Measurements from ENCODE around the gene TIAL1.
A peak's percentile ranks its signal among the peaks of the same experiment; 100 is the strongest.
"Not testable (repeated sequence)": the region's sequence is repeated elsewhere in the genome, so short reads cannot be mapped to it uniquely, and the experiment has no call there.

The TIAL1 gene

GRCh38 chr10:119546009-119546408, 50.8 kb downstream of the TIAL1 start:
- peak in 1 of 2 experiments; percentile 5 for DNase-seq

GRCh38 chr10:119545310-119545709, 51.5 kb downstream of the TIAL1 start:
- DNase-seq = no peak

- DNase-seq = no peak
Observed at GRCh38 chr10:119543814-119544642, 52.7 kb downstream of the TIAL1 start.

- DNase-seq = peak; percentile 15 to 55
Observed at GRCh38 chr10:119542988-119543813, 53.6 kb downstream of the TIAL1 start.

- DNase-seq = peak in 1 of 2 experiments; percentile 34
Observed at GRCh38 chr10:119542357-119542987, 54.3 kb downstream of the TIAL1 start, which contains the start of gene RGS10. Gene RGS10 (minus strand): TSS chr10:119542719. CDS start chr10:119542638, 81 bp downstream.

- DNase-seq = no peak
Observed at GRCh38 chr10:119541459-119542356, 55.1 kb downstream of the TIAL1 start.

GRCh38 chr10:119541046-119541445, 55.7 kb downstream of the TIAL1 start:
- DNase-seq = no peak

- DNase-seq = no peak
Observed at GRCh38 chr10:119540038-119540437, 56.7 kb downstream of the TIAL1 start.

GRCh38 chr10:119539359-119539825, 57.4 kb downstream of the TIAL1 start:
- no peak for DNase-seq

- DNase-seq = no peak
Observed at GRCh38 chr10:119538632-119539358, 58.0 kb downstream of the TIAL1 start.

GRCh38 chr10:119537953-119538630, 58.7 kb downstream of the TIAL1 start:
- peak in 1 of 2 experiments; percentile 37 for DNase-seq

- DNase-seq = peak; percentile 10 to 56
Observed at GRCh38 chr10:119536508-119537025, 60.2 kb downstream of the TIAL1 start.

GRCh38 chr10:119535837-119536507, 60.8 kb downstream of the TIAL1 start:
- DNase-seq = no peak

GRCh38 chr10:119535305-119535704, 61.5 kb downstream of the TIAL1 start:
- DNase-seq = peak in 1 of 2 experiments; percentile 59

- DNase-seq = no peak
Observed at GRCh38 chr10:119533473-119533872, 63.3 kb downstream of the TIAL1 start.

- DNase-seq = not testable (repeated sequence)
Observed at GRCh38 chr10:119532791-119533190, 64.0 kb downstream of the TIAL1 start.

GRCh38 chr10:119532251-119532650, 64.5 kb downstream of the TIAL1 start:
- DNase-seq = not testable (repeated sequence)

GRCh38 chr10:119531067-119531466, 65.7 kb downstream of the TIAL1 start:
- DNase-seq = no peak

GRCh38 chr10:119528663-119529237, 68.0 kb downstream of the TIAL1 start:
- not testable (repeated sequence) for DNase-seq
